Right renal pelvis (tissue), 4 donors: Measurements from ENCODE around the gene TMTC2. TPM values are rescaled to one million over a fixed set of nuclear protein-coding genes. Genes with fewer than 3 reads are reported as not detected.
A peak's percentile ranks its signal among the peaks of the same experiment; 100 is the strongest.

Source experiments
- DNase-seq, 4 donors: peaks; one replicate each; pipeline ENCODE4 v3.0.0-alpha.2; 2013; ENCODE audit warnings: low read depth in 4 of 4, low spot score in 3 of 4, missing footprints in 1 of 4
- polyA plus RNA-seq, 4 donors: library from polyadenylated mRNA; unstranded; fragments of 120-200 nt; gene quantifications; one replicate each; pipeline ENCODE4 v1.2.1, GENCODE V29; 2013; ENCODE audit not compliant: insufficient read length in 4 of 4

Gene TMTC2
- polyA plus RNA-seq, 4 donors, result 35.9 to 42.2 (median 38.1) TPM

DNA sequence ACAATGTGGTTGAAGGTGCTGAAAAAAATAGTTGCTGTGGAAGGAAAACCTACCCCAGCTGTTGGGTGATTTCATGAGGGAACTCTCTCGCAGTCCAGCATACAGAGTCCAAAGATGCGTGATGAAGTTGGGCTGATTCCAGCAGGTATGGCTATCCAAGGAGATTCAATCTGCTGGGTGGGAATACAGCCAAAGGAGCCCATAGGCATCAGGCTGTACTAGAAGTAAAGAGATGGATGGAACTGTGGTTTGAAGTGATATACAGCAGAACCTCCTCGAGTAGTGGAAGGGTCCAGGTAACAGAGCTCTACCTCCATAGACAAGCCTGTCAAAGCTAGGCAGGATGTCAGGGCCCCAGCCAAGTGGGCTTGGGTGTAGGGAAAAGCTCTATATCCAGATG lies 11.5 kb upstream of the TMTC2 start:
- DNase-seq, result no peak

DNA sequence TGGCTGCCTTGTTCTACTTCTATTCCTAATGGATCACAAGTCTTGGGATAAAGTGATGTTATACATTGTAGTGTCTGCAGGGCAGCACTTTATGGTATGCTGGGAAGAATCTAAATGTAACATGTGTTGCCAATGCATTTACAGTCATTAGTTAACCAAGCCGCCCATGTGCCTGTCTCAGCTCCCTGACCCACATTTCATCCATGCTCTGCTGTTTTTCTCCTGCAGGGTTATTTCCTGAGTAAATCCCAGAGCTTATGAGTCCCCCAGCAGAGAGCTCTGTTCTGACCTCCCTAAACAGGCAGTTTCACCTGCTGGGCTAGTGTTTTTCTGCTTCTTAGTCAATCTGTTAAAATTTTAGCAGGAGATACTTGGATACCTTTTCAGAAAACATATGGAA lies 4.4 kb upstream of the TMTC2 start:
- DNase-seq, result no peak

DNA sequence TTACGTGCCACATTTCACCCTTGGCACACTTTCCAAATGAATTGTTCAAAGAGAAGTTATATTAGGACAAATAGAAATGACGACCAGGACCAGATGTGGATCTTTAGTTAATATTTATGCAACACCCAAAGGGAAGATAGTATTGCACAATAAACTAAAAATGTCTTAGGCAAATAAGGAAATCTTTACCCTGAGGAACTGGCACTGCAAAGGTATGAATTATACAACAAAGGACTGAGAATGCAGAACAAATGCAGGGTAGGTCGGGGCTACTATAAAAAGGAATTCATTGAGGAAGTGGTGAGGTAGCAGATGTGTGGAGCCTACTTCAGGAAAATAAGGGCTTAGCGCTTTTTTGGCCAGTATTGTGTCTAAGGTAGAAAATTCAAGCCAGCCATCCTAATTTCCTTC lies 3.9 kb upstream of the TMTC2 start:
- no peak for DNase-seq

DNA sequence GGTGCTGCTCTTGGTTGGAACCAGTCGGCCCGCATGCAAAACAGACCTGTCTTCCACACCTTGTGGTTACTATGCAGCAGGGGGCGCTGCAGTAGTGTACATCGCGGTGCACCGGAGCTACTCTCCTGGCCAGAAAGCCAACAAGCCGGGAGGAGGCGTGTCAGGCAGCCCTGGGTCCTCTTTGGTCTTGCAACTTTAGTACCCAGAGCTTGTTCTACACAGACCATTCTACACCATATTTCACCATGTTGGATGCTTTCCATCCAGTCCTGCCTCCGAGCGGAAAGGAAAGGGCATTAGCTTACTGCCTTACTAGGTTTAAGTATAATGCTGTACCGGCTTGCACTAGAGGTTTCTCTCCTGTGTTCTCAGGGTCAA lies 927 bp upstream of the TMTC2 start:
- peak; percentile 87 to 92 (median 90) for DNase-seq

DNA sequence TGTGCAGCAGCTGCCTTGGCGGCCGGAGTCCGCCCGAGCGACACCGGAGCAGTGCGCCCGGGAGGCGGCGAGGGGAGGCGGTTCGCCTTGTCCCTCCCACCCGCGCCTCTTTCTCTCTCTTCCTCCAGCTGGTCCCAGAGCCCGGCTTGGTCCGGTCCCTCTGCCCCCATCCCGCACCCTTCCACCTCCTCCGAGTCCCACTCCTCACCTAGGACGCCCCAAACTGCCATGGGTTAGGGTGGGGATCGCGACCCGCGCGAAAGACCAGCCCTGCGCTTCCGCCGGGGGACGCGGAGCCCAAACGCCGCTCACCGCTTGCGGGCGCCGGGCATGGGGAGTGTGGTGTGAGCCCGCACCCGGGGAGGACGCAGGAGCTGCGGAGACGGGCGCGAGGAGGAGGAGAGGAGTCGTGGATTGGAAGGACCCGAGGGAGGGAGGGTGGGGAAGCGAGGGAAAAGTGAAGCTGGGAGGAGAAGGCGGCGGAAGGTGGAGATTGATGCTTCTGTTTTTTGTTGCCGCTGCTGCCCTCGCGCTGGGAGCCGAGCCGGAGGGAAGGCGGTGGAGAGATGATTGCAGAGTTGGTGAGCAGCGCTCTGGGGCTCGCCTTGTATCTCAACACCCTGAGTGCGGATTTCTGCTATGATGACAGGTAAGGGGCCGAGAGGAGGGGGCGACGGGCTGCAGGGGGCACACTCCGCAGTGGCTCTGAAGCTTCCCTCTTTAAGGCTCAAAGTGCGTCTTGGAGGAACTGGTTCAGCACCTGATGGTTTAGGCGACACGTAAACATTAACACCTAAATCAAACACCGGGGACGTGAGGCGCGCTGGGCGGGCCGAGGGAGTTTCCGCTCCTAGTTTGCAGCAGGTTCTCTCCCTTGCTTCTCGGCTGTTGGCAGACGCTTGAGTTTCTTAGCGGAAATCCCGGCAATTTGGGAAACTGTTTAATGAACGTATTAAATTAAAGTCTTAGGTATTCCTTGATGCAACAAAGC lies 610 bp downstream of the TMTC2 start:
- DNase-seq, result peak; percentile 16 to 35 (median 29)

DNA sequence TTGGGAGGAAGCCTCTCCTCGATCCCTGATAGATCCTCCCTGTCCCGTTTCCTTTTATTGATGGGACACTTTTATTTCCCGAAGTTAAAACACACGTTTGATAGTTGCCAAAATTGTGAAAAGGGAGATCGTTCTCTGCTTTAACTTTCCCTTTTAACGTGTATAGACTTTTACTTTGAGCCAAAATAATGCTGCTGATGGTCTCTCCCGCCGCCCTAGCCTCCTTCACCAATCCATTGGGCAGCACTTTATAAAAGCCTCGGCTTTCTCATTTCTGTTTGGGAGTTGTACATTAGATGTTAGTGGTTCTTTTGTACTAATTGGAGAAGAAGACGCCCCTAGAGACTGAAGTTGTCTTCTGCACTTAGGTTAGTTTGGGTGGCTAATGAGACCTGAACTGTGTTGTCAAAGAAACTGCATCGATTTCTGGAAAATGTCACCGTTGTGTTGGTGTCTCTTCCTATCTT lies 1.4 kb downstream of the TMTC2 start:
- DNase-seq, result no peak

DNA sequence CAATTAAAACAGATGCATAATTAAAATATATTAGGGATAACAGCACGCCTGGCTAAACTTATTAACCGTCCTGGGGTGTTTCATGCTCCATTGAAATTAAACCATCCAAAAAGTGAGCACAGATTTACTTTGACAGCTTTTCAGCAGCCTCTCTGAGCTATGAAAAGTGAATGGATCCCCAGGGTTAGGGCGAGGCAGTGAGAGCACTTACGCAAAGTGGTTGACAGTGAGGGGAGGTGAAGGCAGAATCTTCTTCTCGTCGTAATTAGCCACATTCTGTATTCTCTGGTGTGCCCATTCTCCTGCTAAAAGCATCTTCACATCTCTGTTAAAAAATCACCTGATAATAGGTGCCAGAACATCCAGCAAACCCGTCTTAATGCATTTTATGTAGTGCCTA lies 1.9 kb downstream of the TMTC2 start:
- DNase-seq, result no peak

DNA sequence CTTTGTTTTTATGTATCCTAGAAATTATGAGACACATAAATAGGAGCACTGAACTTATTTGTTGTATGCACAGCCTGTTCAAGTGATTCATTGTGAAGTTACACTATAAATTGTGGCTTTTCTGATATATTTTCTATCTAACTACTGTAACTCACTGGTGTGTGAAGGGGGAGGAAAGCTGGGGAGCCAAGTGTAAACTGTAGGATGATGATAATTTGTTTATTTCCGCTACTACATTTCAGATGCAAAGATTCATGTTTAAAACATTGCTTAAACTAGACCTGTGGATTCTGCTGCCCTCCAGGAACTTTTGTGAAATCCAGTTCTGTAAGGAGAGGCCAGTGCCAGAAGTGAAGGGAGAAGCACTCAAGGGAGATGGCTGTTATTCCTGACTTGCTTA lies 3.3 kb downstream of the TMTC2 start:
- no peak for DNase-seq

DNA sequence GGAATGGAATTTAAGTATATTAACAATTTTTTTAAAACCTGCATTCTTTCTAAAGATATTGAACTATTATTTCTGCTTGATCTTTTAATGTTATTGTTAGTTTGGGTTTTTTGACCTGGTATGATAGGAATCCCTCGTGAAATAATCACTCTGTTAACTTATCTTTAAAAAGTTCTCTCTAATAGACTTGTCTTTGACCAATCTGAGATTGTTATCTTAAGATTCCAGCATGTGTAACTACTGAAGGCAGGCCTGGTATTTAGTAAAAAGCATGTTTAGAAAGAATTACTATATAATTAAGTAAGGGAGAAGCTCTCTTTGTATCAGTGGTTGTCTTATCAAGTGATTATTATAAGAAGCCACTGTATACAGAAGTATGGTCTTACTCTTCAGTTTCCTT lies 4.8 kb downstream of the TMTC2 start:
- no peak for DNase-seq

DNA sequence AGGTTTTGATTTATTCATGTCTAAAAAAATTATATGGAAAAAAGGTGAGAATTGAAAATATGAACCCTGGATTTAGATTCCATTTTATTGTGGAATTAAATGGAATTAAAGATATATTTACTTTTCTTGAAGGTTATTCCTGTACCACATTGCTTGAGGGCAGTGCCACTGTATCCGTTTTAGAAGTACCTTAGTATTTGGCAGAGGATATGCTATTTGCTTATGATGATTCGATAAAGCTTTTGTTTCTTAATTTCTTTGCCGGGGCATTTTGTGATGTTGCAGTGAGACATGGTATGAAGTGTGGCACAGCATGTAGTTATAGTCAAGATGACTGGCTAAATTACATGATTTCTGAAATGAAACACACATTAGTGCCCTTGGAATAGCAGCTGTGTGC lies 7.6 kb downstream of the TMTC2 start:
- no peak for DNase-seq

DNA sequence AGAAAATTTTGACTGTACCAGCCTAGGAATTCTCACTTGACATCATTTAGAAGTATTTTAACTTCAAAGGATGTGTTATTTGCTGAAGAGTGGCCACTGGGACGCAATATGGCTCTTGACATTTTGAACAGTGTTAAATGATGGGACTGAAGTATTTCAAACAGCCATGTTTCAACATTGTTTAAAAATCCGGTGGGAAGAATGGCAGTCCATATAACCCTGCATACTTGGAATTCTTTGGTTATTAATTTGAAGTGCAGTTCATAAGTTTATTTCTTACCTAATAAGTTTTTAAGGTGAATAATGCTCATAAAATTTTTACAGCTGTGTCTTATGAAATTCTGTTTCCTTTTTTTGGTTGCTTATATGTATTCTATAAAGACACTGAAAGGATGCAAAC lies 8.3 kb downstream of the TMTC2 start:
- DNase-seq, result no peak

DNA sequence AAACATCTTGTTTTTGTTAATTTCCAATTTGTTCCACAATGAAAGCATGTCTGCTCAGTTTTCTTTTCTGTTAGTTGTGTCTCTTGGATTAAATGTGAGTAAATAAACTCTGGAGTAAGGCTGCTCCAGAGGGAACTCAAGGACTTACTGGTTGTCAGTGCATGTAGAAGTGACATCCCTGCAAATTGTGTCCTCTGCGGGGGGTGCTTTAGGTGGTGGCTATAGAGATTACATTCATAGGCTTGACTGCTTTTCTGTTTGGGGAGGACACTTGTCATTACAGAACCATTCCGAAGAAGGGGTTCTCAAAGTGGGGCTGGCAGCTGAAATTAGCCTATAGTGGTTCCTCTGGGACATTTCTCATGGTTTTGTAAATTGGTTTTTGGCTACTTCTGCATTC lies 8.8 kb downstream of the TMTC2 start:
- no peak for DNase-seq

DNA sequence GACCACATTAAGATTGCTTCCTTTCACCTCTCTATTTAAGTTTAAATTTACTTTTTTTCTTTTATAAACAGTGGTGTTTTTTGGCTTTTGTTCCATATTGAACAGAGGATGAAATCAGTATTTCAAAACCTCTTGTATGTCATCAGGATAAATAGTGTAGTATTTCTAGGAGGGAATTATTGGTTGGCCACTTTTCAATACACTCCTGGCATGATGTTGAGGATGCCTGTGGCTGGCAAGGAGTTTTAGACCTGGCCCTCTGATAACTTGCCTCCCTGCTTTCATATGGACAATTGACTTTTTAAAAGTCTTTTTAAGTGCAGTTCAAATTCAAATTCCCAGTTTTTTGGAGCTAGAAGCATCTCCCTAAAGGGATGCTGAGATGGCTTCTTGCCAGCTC lies 9.8 kb downstream of the TMTC2 start:
- no peak for DNase-seq

DNA sequence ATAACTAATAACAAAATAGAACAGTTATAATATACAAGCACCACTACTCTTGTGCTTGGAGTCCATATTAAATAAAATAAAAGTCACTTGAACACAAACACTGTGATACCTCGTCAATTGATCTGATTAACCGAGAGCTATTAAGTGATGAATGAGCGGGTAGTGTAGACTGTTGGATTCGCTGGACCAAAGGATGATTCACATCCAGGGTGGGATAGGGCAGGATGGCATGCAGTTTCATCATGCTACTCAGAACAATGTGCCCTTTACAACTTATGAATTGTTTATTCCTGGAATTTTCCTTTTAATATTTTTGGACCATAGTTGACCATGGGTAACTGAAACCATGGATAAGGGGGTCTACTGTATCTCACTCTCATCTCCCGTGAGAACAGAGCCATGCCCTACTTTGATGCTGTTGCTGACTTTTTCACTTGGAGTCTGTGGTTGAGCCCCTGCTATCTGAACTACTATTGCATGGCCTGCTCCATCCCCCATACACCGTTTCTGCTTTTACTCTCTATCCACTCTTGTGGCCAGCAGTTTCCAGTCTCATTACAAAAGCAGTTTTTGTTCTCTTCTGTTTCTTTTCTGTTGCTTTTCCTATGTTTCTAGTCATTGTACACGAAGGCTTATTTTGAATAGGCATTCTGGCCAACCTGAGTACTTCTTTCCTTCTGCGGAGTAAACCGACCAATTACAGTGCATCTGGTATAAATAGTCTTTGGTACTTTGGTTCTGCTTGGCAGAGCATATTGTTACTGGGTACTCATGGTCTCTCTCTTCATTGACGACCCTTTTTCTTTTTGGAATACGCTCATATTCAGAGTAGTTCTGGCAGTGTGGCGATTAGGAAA lies 12.2 kb downstream of the TMTC2 start:
- no peak for DNase-seq

DNA sequence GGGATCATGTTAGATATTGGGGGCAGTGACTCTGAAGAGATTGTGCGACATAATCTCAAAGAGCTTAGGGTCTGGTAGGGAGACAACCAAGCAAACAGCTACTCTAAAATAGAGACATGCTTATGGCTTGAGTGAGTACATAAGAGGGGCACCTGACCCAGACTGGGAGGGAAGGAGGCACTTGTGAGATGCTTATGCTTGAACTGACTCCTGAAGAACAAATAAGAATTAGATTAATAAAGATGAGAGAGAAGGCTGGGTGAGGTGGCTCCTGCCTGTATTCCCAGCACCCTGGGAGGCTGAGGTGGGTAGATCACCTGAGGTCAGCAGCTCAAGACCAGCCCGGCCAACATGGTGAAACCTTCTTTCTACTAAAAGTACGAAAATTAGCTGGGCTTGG lies 19.1 kb downstream of the TMTC2 start:
- DNase-seq, result no peak

DNA sequence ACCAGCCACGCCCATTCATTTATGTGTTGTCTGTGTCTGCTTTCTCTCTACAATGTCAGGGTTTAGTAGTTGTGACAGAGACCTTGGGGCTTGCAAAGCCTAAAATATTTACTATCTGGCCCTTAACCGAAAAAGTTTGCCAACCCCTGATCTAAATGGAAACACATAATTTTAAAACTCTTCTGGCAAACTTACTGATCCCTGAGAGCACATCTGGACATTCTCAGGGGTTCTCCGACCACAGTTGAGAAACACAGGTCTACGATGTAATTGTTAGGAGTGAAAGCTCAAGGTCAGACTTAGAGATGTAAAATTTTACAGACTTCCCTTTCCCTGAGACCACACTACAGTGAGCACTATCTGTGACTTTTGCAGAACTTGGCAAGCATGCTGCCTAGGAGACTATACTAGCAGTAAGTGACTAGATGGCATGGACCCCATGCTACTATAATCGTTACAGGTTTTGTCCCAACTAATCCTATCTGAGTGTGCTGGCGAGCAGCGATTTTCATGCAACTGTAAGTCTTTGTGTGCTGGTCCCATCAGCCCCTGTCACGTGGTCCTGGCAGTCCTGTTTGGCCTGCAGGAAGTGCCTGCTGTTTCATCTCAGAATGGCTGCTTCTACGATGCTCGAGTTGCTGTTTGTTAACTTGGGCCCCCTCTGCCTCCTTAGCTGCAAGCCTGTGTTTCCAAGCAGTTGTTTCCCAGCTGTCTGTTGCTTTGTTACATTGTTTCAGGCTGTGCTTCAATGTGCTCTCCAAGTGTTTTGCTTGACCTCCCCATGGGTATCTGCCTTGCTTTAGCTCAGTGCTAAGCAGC lies 21.6 kb downstream of the TMTC2 start:
- peak in 3 of 4 donors; percentile 34 to 38 (median 35) for DNase-seq

DNA sequence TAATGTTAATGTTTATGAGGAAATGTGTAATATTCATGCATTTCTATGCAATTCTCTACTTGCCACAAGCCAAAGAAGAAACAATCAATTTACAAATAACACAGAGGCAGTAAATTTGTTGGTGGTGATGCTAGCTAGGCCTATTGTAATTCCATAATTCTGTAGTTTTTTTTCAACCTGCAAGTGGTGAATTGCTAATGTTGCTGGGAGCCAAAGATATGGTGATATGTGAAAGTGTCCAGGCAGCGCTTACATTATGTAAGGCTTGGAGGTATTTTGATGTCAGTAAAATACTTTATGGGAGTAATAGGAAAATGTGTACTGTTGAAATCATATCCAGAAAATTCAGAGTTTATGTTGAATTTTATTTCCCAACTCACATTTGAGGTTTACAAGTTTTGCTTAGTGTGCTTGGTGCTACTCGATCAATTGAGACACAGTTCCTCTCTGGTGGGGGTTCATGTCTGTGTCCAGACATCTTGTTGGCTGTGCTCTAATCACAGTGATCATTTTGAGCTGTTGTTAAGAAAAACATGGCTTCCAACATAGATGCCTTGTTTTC lies 23.2 kb downstream of the TMTC2 start:
- DNase-seq, result no peak

DNA sequence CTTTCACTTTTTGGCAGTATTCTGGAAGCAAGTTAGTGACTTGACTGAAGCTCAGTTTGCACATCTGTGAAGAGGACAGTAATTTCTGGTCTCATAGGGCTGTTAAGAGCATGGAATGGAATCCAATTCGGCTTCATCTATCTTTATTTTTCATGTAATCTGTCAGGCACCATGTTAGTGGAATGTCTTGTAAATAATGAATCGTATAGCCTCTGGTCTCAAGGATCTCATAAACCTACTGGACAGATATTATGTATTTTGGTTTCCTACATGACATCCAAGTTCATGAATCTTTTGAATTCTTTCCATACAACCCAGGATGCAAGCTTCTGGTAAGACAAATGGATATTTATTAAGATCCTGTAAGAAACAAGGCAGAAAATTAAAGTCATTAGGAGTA lies 24.0 kb downstream of the TMTC2 start:
- no peak for DNase-seq

DNA sequence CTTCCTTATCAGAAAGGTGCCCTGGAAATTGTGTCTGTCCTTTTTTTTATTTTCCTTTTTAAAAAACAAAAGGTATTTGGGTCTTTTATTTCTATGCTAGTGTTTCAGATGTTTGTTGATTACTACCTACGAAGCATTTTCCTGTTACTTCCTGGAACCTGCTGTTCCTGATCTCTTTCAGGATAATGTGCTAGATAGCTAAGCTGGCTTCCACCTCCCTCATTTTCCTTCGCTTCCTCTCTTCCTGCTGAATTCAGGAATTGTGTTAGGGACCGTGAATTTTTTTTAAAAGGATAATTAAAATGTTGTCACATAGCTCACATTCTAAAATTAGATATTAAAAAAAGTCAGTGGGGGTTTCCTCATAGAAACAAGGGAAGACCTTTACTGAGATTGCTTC lies 27.7 kb downstream of the TMTC2 start:
- DNase-seq, result no peak

DNA sequence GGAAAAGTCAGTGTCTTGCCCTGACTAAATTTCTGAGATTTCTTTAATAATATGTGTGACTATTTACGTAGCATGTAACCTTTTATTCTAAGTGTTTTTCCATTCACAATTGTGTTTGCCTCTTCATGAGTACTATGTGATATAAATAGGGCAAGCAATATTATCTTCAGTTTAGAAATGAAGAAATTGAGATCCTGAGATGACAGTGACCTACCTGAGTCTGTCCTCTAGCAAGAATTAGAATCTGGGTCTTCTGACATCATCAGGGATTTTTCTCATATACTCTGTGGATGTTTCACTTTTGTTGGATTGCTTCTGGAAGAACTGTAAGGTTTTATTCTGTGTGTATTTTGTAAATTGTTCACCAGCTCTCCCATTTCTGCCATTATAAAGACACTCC lies 35.0 kb downstream of the TMTC2 start:
- DNase-seq, result no peak
